NB4 (cell line): ENCODE data around the gene PDILT.

ENCODE experiments used
- DNase-seq: peaks from one replicate; pipeline ENCODE4 v3.0.0; 2010; ENCODE audit warnings: low read depth
- H3K4me3 ChIP-seq: one replicate; pipeline ENCODE4 v1.5.1; 2011; ENCODE audit warnings: mild to moderate bottlenecking, low read depth, low read length, moderate library complexity
- MYC ChIP-seq: IDR thresholded peaks from 2 replicates; pipeline ENCODE4 v1.6.1; 2011; ENCODE audit warnings: low read depth, low read length
- POLR2A ChIP-seq: IDR thresholded peaks from 2 replicates; pipeline ENCODE4 v1.6.1; 2011; ENCODE audit warnings: mild to moderate bottlenecking; ENCODE audit not compliant: insufficient read length; ENCODE audit errors: extremely low read depth
- TF ChIP-seq, protein P1 (sequence below): IDR thresholded peaks from 2 replicates; pipeline ENCODE4 v1.6.1; 2011; ENCODE audit warnings: low read depth, low read length
- TF ChIP-seq, protein P2 (sequence below): IDR thresholded peaks from one replicate; pipeline ENCODE4 v1.5.1; 2012; ENCODE audit warnings: low read depth, low read length

Gene PDILT

DNA sequence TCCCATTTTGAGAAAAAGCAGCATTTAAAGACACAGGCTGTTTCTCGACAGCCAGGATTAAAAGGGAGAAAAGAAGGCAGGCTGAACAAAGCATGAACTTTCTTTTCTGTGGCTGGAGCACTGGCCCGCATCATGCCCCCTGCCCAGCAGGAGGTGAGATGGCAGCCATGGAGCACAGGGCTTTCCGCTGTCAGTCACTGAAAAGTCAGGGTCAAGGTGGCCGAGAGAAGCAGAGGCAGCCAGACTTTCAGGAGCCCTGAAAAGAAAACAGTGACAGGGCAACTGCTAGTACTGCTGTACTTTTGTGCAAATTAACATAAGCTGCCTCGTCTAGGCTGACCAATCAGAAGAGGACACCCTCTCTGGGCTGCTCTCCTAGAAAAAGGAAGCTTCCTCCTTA lies 71.4 kb downstream of the PDILT start:
- DNase-seq, result no peak
- no peak overlapping the region for H3K4me3 ChIP-seq
- TF ChIP-seq POLR2A (no peak), MYC (no peak)
- TF ChIP-seq, protein P1, sequence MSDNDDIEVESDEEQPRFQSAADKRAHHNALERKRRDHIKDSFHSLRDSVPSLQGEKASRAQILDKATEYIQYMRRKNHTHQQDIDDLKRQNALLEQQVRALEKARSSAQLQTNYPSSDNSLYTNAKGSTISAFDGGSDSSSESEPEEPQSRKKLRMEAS, result no peak
- TF ChIP-seq, protein P2, sequence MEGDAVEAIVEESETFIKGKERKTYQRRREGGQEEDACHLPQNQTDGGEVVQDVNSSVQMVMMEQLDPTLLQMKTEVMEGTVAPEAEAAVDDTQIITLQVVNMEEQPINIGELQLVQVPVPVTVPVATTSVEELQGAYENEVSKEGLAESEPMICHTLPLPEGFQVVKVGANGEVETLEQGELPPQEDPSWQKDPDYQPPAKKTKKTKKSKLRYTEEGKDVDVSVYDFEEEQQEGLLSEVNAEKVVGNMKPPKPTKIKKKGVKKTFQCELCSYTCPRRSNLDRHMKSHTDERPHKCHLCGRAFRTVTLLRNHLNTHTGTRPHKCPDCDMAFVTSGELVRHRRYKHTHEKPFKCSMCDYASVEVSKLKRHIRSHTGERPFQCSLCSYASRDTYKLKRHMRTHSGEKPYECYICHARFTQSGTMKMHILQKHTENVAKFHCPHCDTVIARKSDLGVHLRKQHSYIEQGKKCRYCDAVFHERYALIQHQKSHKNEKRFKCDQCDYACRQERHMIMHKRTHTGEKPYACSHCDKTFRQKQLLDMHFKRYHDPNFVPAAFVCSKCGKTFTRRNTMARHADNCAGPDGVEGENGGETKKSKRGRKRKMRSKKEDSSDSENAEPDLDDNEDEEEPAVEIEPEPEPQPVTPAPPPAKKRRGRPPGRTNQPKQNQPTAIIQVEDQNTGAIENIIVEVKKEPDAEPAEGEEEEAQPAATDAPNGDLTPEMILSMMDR, result no peak

DNA sequence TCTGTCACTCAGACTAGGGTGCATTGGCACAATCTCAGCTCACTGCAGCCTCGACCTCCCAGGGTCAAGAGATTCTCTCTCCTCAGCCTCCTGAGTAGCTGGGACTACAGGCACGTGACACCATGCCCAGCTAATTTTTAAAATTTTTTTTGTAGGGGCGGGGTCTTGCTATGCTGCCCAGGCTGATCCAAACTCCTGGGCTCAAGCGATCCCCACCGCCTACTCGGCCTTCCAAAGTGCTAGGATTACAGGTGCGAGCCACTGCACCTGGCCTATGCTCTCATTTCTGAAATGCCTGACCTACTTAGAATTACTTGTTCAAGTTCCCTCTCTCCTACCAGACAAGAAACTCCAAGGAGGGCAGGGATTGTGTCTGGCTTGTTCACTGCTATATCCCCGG lies 72.1 kb downstream of the PDILT start:
- TF ChIP-seq, protein P1, result no peak
- TF ChIP-seq POLR2A (no peak), MYC (no peak)
- TF ChIP-seq, protein P2, result no peak
- no peak for DNase-seq
- no peak overlapping the region for H3K4me3 ChIP-seq

DNA sequence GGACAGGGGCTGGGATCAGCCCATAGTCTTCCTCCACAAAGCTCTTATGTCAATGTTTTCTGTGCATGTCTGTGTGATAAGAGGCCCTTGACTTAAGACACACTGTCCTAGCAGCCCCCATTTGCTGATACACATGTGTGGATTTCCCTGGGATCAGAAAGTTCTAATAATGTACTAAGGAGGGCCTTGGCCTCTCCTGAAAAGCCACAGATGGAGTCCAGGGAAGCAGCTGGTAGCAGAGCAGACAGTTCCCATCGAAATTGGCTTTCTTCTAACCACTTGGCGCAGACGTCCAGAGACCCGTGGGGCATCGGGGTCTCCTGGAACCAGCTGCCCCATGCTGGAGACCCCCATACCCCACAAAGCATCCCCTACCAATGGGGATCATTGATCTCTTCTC lies 72.9 kb downstream of the PDILT start:
- TF ChIP-seq, protein P2, result no peak
- TF ChIP-seq, protein P1, result no peak
- no peak for TF ChIP-seq MYC
- TF ChIP-seq POLR2A, result no peak
- no peak overlapping the region for H3K4me3 ChIP-seq
- DNase-seq, result no peak

DNA sequence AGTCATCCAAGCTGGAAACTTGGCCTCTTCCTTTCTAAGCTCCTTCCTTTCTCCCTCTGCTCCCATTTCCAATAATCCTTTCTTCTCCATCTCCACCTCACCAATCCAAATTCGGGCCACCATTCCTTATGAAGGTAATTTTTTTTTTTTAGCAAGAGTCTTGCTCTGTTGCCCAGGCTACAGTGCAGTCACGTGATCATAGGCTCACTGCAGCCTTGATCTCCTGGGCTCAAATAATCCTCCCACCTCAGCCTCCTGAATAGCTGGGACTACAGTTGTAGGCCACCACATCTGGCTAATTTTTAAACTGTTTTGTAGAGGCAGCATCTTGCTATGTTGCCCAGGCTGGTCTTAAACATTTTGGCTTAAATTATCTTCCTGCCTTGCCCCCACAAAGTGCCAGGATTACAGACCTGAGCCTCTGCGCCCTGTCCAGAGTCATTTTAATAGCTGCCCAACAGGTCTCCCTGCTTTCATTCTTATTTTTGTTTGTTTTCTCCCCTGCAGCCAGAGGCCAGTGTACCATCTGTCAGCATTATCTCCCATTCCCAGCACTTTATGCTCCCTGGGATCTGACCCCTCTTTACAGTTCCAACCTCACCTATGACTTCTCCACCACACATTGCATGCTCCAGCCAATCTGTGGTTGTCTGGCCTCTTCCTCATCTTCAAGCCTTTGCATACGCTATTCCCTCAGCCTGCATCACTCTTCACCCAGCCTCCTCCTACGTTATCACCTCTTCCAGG lies 75.0 kb downstream of the PDILT start:
- no peak overlapping the region for H3K4me3 ChIP-seq
- TF ChIP-seq MYC, result no peak
- no peak for TF ChIP-seq POLR2A
- TF ChIP-seq, protein P2, result no peak
- TF ChIP-seq, protein P1, result no peak
- DNase-seq, result no peak

DNA sequence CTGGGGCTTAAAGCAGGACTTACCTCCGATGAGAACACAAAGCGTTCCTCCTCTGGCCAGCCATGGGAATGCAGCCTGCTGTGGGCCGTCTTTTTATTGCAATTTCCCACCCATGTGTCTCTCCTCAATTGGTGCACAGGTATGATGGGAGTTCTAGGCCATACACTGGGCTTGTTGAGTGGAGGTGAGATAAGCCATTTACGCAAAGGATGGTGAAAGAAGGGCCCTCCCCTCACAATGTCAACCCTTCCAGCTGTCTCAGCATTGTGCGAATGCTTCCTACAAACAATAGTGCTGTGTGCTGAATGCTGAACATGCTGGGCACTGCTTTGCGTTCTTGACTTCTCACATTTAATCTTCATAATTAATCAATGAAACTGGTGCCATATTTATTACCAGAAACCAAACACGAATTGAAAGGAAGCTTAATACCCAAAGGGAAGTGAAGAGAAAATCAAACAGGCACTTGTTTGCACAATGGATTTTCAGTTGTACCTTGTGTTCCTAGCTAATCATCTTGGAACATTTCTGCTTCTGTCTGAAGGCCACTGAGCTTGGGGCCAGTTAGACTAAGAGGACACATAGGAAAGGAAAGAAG lies 77.0 kb downstream of the PDILT start, which contains the start of gene GP2:
Gene GP2 (minus strand): TSS at position 70 of the 598 bp plus-strand sequence. CDS start 1,082 bp downstream, outside the sequence.
- TF ChIP-seq MYC (no peak), POLR2A (no peak)
- TF ChIP-seq, protein P1, result no peak
- TF ChIP-seq, protein P2, result no peak
- no peak within 1 kb of the TSS for H3K4me3 ChIP-seq
- no peak for DNase-seq
